ENCODE data around the gene SDE2. TPM values are rescaled to one million over a fixed set of nuclear protein-coding genes. Genes with fewer than 3 reads are reported as not detected.
A peak's percentile ranks its signal among the peaks of the same experiment; 100 is the strongest.

Gene SDE2
- total RNA-seq = 28.2 and 28.4 TPM in 2 replicates

- H3K36me3 Mint-ChIP-seq (ENCODE audit: low read depth) = peaks cover 21% of the 10 kb centered on the region
- H3K9me3 Mint-ChIP-seq = no peaks in the 10 kb centered on the region
- peak within 1 kb of the TSS; percentile 100 for H3K4me3 Mint-ChIP-seq
- peak within 1 kb of the TSS; percentile 100 for H3K27ac Mint-ChIP-seq
- peaks cover 76% of the 10 kb centered on the region for H3K4me1 Mint-ChIP-seq (ENCODE audit: low read depth)
- intact Hi-C loops (cut with micrococcal nuclease) = loop anchor here (1.0 to 5.0 kb wide), 12 partner anchors 8 to 571 kb away; partner anchors contain the start of genes ACBD3, H3-3A, LBR and LIN9
- DNase-seq (ENCODE audit: low spot score) = peak; percentile 99
- no peaks in the 10 kb centered on the region for H3K27me3 Mint-ChIP-seq (ENCODE audit: insufficient read depth)
Measured at GRCh38 chr1:225999227-225999911, at the start of gene SDE2. TSS of gene SDE2 (minus strand) at chr1:225999343. CDS start at chr1:225999312, 31 bp downstream.

- H3K4me1 Mint-ChIP-seq (ENCODE audit: low read depth) = no peaks in the 10 kb centered on the region
- no peaks in the 10 kb centered on the region for H3K9me3 Mint-ChIP-seq
- intact Hi-C loops (cut with micrococcal nuclease) = no loop called here
- no peak for DNase-seq (ENCODE audit: low spot score)
- no peaks in the 10 kb centered on the region for H3K36me3 Mint-ChIP-seq (ENCODE audit: low read depth)
- peaks cover 16% of the 10 kb centered on the region for H3K27me3 Mint-ChIP-seq (ENCODE audit: insufficient read depth)
- no peak overlapping the region for H3K4me3 Mint-ChIP-seq
- H3K27ac Mint-ChIP-seq = no peak overlapping the region
Measured at GRCh38 chr1:226048886-226049285, 49.7 kb upstream of the SDE2 start.

DNA sequence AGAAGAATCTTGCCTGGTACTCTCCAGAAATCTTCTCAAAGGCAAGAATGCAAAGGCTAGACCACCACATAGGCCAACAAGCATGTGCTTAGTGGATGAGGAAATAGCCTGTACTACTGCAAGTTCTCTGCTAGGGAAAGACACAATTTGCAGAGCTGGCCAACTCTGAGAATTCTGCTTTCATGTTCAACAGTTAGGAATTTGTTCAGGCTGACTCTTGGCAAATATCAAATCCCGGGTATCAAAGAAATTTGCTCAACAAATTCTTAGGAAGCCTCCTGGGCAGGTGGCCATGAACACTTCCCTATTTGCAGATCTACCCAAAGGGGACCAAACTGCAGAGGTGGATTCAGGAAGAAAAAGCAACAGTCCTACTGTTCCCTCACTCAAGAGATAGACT is 48.4 kb upstream of the SDE2 start:
- Mint-ChIP-seq H3K36me3 (ENCODE audit: low read depth) (no peaks in the 10 kb centered on the region), H3K27me3 (ENCODE audit: insufficient read depth) (peaks cover 16% of the 10 kb centered on the region), H3K4me1 (ENCODE audit: low read depth) (no peaks in the 10 kb centered on the region), H3K27ac (no peak overlapping the region), H3K4me3 (no peak overlapping the region), H3K9me3 (no peaks in the 10 kb centered on the region)
- DNase-seq (ENCODE audit: low spot score) = no peak
- intact Hi-C loops (cut with micrococcal nuclease) = no loop called here

DNA sequence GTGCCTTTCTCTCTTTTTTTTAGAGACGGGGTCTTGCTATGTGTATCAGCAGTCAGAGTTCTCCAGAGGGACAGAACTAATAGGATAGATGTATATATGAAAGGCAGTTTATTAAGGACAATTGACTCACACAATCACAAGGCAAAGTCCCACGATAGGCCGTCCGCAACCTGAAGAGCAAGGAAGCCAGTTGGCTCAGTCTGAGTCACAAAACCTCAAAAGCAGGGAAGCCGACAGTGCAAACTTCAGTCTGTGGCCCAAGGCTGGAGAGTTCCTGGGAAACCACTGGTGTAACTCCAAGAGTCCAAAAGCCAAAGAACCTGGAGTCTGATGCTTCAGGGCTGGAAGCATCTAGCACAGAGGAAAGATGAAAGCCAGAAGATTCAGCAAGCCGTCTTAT is 47.1 kb upstream of the SDE2 start:
- H3K27me3 Mint-ChIP-seq (ENCODE audit: insufficient read depth) = peaks cover 17% of the 10 kb centered on the region
- H3K4me3 Mint-ChIP-seq = no peak overlapping the region
- DNase-seq (ENCODE audit: low spot score) = no peak
- H3K9me3 Mint-ChIP-seq = no peaks in the 10 kb centered on the region
- intact Hi-C loops (cut with micrococcal nuclease) = no loop called here
- H3K4me1 Mint-ChIP-seq (ENCODE audit: low read depth) = no peaks in the 10 kb centered on the region
- no peaks in the 10 kb centered on the region for H3K36me3 Mint-ChIP-seq (ENCODE audit: low read depth)
- no peak overlapping the region for H3K27ac Mint-ChIP-seq

DNA sequence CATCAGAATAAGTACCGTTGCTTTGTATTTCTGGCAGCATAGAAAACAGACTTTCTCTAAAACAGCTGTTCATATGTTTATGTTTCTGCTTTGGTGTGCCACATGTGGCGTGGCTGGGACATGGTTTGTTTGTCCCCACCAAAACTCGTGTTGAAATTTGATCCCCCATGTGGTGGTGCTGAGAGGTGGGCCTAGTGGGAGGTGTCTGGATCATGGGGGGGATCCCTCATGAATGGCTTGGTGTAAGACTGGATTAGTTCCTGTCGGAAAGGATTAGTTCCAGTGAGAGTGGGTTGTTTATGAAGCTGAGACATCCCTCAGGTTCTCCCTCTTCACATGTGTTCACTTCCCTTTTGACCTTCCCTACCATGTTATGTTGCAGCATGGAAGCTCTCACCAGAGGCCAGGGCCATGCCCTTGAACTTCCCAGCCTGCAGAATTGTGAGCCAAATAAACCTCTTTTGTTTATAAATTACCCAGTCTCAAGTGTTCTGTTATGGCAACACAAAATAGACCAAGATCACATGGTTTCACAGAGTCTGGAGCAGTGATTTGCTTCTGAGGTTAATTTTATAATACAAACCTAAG is 45.5 kb upstream of the SDE2 start:
- Mint-ChIP-seq H3K4me1 (ENCODE audit: low read depth) (no peaks in the 10 kb centered on the region), H3K36me3 (ENCODE audit: low read depth) (no peaks in the 10 kb centered on the region), H3K9me3 (no peaks in the 10 kb centered on the region)

GRCh38 chr1:226041419-226041818 is 42.3 kb upstream of the SDE2 start:
- no peak for DNase-seq (ENCODE audit: low spot score)
- intact Hi-C loops (cut with micrococcal nuclease) = no loop called here
- peaks cover 4% of the 10 kb centered on the region for H3K27me3 Mint-ChIP-seq (ENCODE audit: insufficient read depth)

More for the DNA sequence above, 45.5 kb upstream of the SDE2 start:
- DNase-seq (ENCODE audit: low spot score) = no peak
- intact Hi-C loops (cut with micrococcal nuclease) = no loop called here
- H3K27ac Mint-ChIP-seq = no peak overlapping the region
- no peak overlapping the region for H3K4me3 Mint-ChIP-seq
- H3K27me3 Mint-ChIP-seq (ENCODE audit: insufficient read depth) = peaks cover 19% of the 10 kb centered on the region

GRCh38 chr1:226038661-226039060 is 39.5 kb upstream of the SDE2 start:
- Mint-ChIP-seq H3K27ac (no peak overlapping the region), H3K4me1 (ENCODE audit: low read depth) (no peaks in the 10 kb centered on the region), H3K9me3 (no peaks in the 10 kb centered on the region), H3K36me3 (ENCODE audit: low read depth) (no peaks in the 10 kb centered on the region), H3K27me3 (ENCODE audit: insufficient read depth) (peaks cover 4% of the 10 kb centered on the region), H3K4me3 (no peak overlapping the region)
- no peak for DNase-seq (ENCODE audit: low spot score)
- intact Hi-C loops (cut with micrococcal nuclease) = no loop called here

More at GRCh38 chr1:226041419-226041818, 42.3 kb upstream of the SDE2 start:
- Mint-ChIP-seq H3K27ac (no peak overlapping the region), H3K4me1 (ENCODE audit: low read depth) (no peaks in the 10 kb centered on the region), H3K36me3 (ENCODE audit: low read depth) (no peaks in the 10 kb centered on the region), H3K9me3 (no peaks in the 10 kb centered on the region), H3K4me3 (no peak overlapping the region)

GRCh38 chr1:226035915-226036314 is 36.8 kb upstream of the SDE2 start:
- H3K4me1 Mint-ChIP-seq (ENCODE audit: low read depth) = no peaks in the 10 kb centered on the region
- peaks cover 4% of the 10 kb centered on the region for H3K27me3 Mint-ChIP-seq (ENCODE audit: insufficient read depth)
- H3K9me3 Mint-ChIP-seq = no peaks in the 10 kb centered on the region
- H3K4me3 Mint-ChIP-seq = no peak overlapping the region
- no peak for DNase-seq (ENCODE audit: low spot score)
- intact Hi-C loops (cut with micrococcal nuclease) = no loop called here
- no peak overlapping the region for H3K27ac Mint-ChIP-seq
- H3K36me3 Mint-ChIP-seq (ENCODE audit: low read depth) = no peaks in the 10 kb centered on the region

GRCh38 chr1:226034482-226034881 is 35.3 kb upstream of the SDE2 start:
- Mint-ChIP-seq H3K4me3 (no peak overlapping the region), H3K9me3 (no peaks in the 10 kb centered on the region), H3K27ac (no peak overlapping the region), H3K27me3 (ENCODE audit: insufficient read depth) (peaks cover 1% of the 10 kb centered on the region), H3K36me3 (ENCODE audit: low read depth) (no peaks in the 10 kb centered on the region), H3K4me1 (ENCODE audit: low read depth) (no peaks in the 10 kb centered on the region)
- intact Hi-C loops (cut with micrococcal nuclease) = no loop called here
- no peak for DNase-seq (ENCODE audit: low spot score)

- no peak overlapping the region for H3K27ac Mint-ChIP-seq
- H3K4me3 Mint-ChIP-seq = no peak overlapping the region
- no peaks in the 10 kb centered on the region for H3K36me3 Mint-ChIP-seq (ENCODE audit: low read depth)
- peaks cover 2% of the 10 kb centered on the region for H3K4me1 Mint-ChIP-seq (ENCODE audit: low read depth)
- no peak for DNase-seq (ENCODE audit: low spot score)
- intact Hi-C loops (cut with micrococcal nuclease) = no loop called here
- no peaks in the 10 kb centered on the region for H3K9me3 Mint-ChIP-seq
- peaks cover 1% of the 10 kb centered on the region for H3K27me3 Mint-ChIP-seq (ENCODE audit: insufficient read depth)
Measured at GRCh38 chr1:226033991-226034390, 34.8 kb upstream of the SDE2 start.

DNA sequence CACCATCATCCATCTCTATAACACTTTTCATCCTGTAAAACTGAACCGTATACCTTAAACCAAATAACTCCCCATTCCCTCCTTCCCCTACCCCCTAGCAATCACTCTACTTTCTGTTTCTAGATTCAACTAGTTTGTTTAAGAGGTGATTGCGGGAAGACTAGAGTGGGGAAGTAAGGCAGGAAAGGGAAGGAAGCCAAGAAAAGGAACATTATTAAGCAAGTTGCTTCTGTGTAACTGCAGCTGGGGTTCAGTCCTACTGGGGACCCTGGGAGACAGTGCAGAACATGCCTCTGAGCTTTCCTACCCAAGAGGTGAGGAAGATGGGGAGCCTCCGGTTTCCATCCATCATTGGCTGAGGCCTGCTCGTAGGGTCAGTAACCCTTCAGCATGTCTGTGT is 34.4 kb upstream of the SDE2 start:
- no peak overlapping the region for H3K4me3 Mint-ChIP-seq
- H3K27ac Mint-ChIP-seq = no peak overlapping the region

GRCh38 chr1:226029568-226030225 is 30.6 kb upstream of the SDE2 start:
- intact Hi-C loops (cut with micrococcal nuclease) = no loop called here
- DNase-seq (ENCODE audit: low spot score) = no peak
- Mint-ChIP-seq H3K36me3 (ENCODE audit: low read depth) (no peaks in the 10 kb centered on the region), H3K9me3 (no peaks in the 10 kb centered on the region), H3K27me3 (ENCODE audit: insufficient read depth) (peaks cover 8% of the 10 kb centered on the region), H3K4me3 (no peak overlapping the region), H3K27ac (no peak overlapping the region), H3K4me1 (ENCODE audit: low read depth) (peaks cover 11% of the 10 kb centered on the region)

More for the DNA sequence above, 34.4 kb upstream of the SDE2 start:
- peaks cover 4% of the 10 kb centered on the region for H3K4me1 Mint-ChIP-seq (ENCODE audit: low read depth)
- intact Hi-C loops (cut with micrococcal nuclease) = no loop called here
- no peaks in the 10 kb centered on the region for H3K9me3 Mint-ChIP-seq
- DNase-seq (ENCODE audit: low spot score) = no peak
- H3K36me3 Mint-ChIP-seq (ENCODE audit: low read depth) = no peaks in the 10 kb centered on the region
- peaks cover 1% of the 10 kb centered on the region for H3K27me3 Mint-ChIP-seq (ENCODE audit: insufficient read depth)

DNA sequence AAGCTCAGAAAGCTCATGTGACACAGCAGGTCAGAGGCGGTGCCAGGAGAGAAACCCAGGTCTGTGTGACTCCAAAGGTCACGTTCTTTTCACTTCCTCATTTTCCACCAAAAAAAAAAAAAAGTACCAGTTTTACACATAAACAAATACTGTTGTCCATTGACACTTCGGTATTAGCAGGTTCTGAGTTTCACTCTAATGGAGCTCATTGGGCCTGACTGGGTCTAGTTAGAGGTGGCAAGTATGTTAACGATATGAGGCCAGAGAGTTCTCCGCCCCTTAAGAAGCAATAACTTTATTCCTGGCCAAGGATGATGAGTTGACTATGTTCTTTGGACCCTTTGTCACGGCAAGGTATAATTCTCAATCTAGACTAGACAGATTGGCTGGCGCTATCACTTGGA is 30.0 kb upstream of the SDE2 start:
- no peaks in the 10 kb centered on the region for H3K9me3 Mint-ChIP-seq
- peaks cover 8% of the 10 kb centered on the region for H3K27me3 Mint-ChIP-seq (ENCODE audit: insufficient read depth)
- no peaks in the 10 kb centered on the region for H3K36me3 Mint-ChIP-seq (ENCODE audit: low read depth)
- intact Hi-C loops (cut with micrococcal nuclease) = no loop called here
- H3K4me1 Mint-ChIP-seq (ENCODE audit: low read depth) = peaks cover 11% of the 10 kb centered on the region
- H3K27ac Mint-ChIP-seq = no peak overlapping the region
- H3K4me3 Mint-ChIP-seq = no peak overlapping the region
- no peak for DNase-seq (ENCODE audit: low spot score)

All from activated T-helper 1 cell treated with anti-CD3 and anti-CD28 coated beads, Interleukin-12 subunit alpha, Interleukin-12 subunit beta, Interleukin-2, Interleukin-4 antibody, amounts not matched to agents 30 ng/mL and 10 ng/mL and 1 ng/mL, durations not matched to agents 14 hours and 24 hours and 36 hours (primary cell).